Measurements from ENCODE around the gene GSE1. TPM values are rescaled to one million over a fixed set of nuclear protein-coding genes. Genes with fewer than 3 reads are reported as not detected.

The GSE1 gene
- total and polyA plus RNA-seq, 2 donors from 2014 or later, result 9.5 to 92.8 TPM

GRCh38 chr16:85577899-85578598 lies 35.1 kb upstream of the GSE1 start:
- no peak for TF ChIP-seq CTCF (IDR thresholded peaks at IDR 0.05; ENCODE audit: borderline replicate concordance, extremely low read depth, insufficient read depth)
- Histone ChIP-seq H3K4me1 (ENCODE audit: control insufficient read depth in 2 of 3, insufficient read depth in 2 of 3, low read depth in 1 of 3, low read length in 3 of 3) (peaks cover 16 to 51% (median 37%) of the 10 kb centered on the region in 3 donors), H3K27ac (ENCODE audit: low read depth in 2 of 2, low read length in 2 of 2) (no peak overlapping the region), H3K27me3 (ENCODE audit: control insufficient read depth, insufficient read depth, low read length) (no peaks in the 10 kb centered on the region), H3K9ac (ENCODE audit: low read length in 3 of 3) (no peak overlapping the region), H3K9me3 (ENCODE audit: control insufficient read depth in 2 of 3, insufficient read depth in 1 of 3, low read length in 3 of 3) (no peaks in the 10 kb centered on the region), H3K36me3 (ENCODE audit: control insufficient read depth in 2 of 3, insufficient read depth in 3 of 3, low read length in 3 of 3) (no peaks in the 10 kb centered on the region), H3K4me3 (ENCODE audit: low read length in 3 of 3) (no peak overlapping the region)
- DNase-seq (no peak), FAIRE-seq (no peak)
- intact Hi-C loops (cut with DNase I), result no loop called here

- Histone ChIP-seq H3K4me1 (ENCODE audit: control insufficient read depth in 2 of 3, insufficient read depth in 2 of 3, low read depth in 1 of 3, low read length in 3 of 3) (peaks cover 17 to 52% (median 39%) of the 10 kb centered on the region in 3 donors), H3K4me3 (ENCODE audit: low read length in 3 of 3) (no peak overlapping the region), H3K27me3 (ENCODE audit: control insufficient read depth, insufficient read depth, low read length) (no peaks in the 10 kb centered on the region), H3K9ac (ENCODE audit: low read length in 3 of 3) (no peak overlapping the region), H3K9me3 (ENCODE audit: control insufficient read depth in 2 of 3, insufficient read depth in 1 of 3, low read length in 3 of 3) (no peaks in the 10 kb centered on the region), H3K36me3 (ENCODE audit: control insufficient read depth in 2 of 3, insufficient read depth in 3 of 3, low read length in 3 of 3) (no peaks in the 10 kb centered on the region), H3K27ac (ENCODE audit: low read depth in 2 of 2, low read length in 2 of 2) (no peak overlapping the region)
- no peak for DNase-seq
- TF ChIP-seq CTCF (IDR thresholded peaks at IDR 0.05; ENCODE audit: borderline replicate concordance, extremely low read depth, insufficient read depth), result no peak
- no peak for FAIRE-seq
- intact Hi-C loops (cut with DNase I), result no loop called here
Observed at GRCh38 chr16:85578599-85578948, 34.5 kb upstream of the GSE1 start.

GRCh38 chr16:85579191-85579590 lies 33.9 kb upstream of the GSE1 start:
- Histone ChIP-seq H3K9ac (ENCODE audit: low read length in 3 of 3) (no peak overlapping the region), H3K9me3 (ENCODE audit: control insufficient read depth in 2 of 3, insufficient read depth in 1 of 3, low read length in 3 of 3) (no peaks in the 10 kb centered on the region), H3K27me3 (ENCODE audit: control insufficient read depth, insufficient read depth, low read length) (no peaks in the 10 kb centered on the region), H3K4me3 (ENCODE audit: low read length in 3 of 3) (no peak overlapping the region), H3K27ac (ENCODE audit: low read depth in 2 of 2, low read length in 2 of 2) (no peak overlapping the region), H3K4me1 (ENCODE audit: control insufficient read depth in 2 of 3, insufficient read depth in 2 of 3, low read depth in 1 of 3, low read length in 3 of 3) (peaks cover 16 to 47% (median 33%) of the 10 kb centered on the region in 3 donors), H3K36me3 (ENCODE audit: control insufficient read depth in 2 of 3, insufficient read depth in 3 of 3, low read length in 3 of 3) (no peaks in the 10 kb centered on the region)
- intact Hi-C loops (cut with DNase I), result no loop called here
- TF ChIP-seq CTCF (IDR thresholded peaks at IDR 0.05; ENCODE audit: borderline replicate concordance, extremely low read depth, insufficient read depth), result no peak
- DNase-seq (no peak), FAIRE-seq (no peak)

Measured in kidney (tissue), 14 donors.